GM12872 (cell line): ENCODE results near the gene TINAG.

Experiments used
- CTCF ChIP-seq: IDR thresholded peaks from 3 replicates; pipeline ENCODE4 v1.5.1; 2011; ENCODE audit warnings: low read depth, mild to moderate bottlenecking, low read length, moderate library complexity; ENCODE audit not compliant: insufficient read depth

TINAG gene

DNA sequence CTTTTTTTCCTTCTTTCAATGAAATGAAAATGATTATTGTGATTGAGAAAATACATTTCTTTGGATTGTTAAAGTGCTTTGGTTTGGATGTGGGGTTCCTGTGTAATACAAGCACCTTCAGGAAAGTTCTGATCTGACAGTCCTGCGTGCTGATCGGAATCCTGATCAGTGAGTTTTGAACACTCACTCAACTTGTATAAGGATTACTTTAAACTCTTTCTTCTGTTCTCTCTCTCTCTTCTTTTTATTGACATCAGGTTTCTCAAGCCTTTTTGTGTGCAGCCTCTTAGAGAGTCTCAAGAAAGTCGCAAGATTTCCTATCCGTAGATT, 710 bp downstream of the TINAG start:
- no peak for TF ChIP-seq CTCF

GRCh38 chr6:54310377-54311152, 2.3 kb downstream of the TINAG start:
- TF ChIP-seq CTCF = no peak

DNA sequence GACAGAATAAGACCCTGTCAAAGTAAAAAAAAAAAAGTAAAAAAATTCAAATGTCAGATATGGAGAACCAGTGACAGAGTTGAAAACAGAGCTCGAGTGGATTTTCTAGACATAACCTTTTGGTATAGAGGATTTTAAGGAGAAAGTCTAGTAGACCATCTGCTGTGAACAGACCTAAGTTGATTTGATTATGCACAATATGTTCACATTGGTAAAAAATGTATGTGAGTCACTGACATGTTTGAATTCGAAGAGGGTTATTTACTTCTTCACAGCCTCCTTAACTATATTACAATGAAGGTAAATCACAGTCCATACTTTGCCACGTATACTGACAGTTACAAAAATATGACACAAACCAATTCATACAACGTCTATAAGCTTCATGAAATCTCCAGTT, 7.4 kb downstream of the TINAG start:
- no peak for TF ChIP-seq CTCF

DNA sequence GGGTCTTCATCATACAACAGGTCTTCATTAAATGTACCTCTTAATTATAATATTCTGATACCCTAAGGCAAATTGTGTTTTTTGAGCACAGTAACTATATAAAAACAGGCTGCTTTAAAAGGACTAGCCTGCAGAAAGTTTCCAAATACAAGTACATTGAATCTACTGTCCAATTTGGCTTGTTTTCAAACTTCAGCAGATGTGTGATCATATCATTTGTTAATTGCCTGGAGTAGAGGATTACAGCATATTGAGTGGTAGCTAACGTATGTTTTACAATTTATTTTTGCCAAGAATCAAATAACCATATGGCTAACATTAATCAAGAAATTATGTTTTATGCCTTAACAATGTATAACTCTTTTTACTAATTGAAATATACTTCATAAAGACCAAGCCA, 12.6 kb downstream of the TINAG start:
- TF ChIP-seq CTCF = no peak

- TF ChIP-seq CTCF = no peak
Observed at GRCh38 chr6:54327631-54328030, 19.4 kb downstream of the TINAG start.

DNA sequence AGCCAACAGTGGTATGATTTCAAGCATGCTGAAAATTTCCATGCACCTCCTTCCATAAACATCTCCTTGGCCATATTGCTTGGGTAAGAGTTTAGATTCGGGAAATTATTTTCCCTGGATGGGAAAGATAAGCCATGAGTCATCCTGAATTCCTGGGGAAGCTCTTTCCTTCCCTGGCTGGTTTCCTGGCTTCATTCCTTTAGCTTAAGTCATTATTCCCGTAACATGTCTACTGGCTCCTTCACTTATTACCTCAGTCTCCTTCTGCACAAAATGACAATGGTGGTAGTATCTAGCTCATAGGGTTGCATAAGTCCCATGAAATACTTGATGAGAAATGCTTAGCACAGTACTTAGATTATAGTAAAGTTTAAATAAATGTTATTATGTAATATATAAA, 27.6 kb downstream of the TINAG start:
- TF ChIP-seq CTCF = no peak

DNA sequence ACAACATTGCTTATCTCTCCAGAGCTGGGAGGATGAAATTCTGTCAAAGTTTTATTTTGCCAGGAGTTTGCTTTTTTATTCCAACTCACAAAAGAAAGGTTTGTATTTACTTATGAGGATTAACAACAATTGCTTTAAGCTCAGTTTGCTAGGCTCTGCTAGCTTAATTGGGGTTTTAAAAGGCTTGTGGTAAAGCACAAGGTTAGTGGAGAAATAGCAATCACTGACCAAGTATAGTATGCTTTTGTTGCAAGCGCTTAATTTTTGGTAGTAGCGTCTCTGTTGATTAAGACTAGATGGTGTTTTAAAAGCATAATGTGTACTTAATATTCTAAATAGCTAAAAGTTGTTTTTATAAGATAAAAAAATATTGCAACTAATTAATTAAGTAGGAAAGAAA, 45.7 kb downstream of the TINAG start:
- no peak for TF ChIP-seq CTCF
